GM12801 (cell line): Measurements from ENCODE around the gene S100A1.

Experiments used
- TF ChIP-seq, protein P1 (sequence below): IDR thresholded peaks from one replicate; pipeline ENCODE4 v1.5.1; 2011; ENCODE audit warnings: control low read depth; ENCODE audit not compliant: insufficient read length; ENCODE audit errors: extremely low read depth

The S100A1 gene

DNA sequence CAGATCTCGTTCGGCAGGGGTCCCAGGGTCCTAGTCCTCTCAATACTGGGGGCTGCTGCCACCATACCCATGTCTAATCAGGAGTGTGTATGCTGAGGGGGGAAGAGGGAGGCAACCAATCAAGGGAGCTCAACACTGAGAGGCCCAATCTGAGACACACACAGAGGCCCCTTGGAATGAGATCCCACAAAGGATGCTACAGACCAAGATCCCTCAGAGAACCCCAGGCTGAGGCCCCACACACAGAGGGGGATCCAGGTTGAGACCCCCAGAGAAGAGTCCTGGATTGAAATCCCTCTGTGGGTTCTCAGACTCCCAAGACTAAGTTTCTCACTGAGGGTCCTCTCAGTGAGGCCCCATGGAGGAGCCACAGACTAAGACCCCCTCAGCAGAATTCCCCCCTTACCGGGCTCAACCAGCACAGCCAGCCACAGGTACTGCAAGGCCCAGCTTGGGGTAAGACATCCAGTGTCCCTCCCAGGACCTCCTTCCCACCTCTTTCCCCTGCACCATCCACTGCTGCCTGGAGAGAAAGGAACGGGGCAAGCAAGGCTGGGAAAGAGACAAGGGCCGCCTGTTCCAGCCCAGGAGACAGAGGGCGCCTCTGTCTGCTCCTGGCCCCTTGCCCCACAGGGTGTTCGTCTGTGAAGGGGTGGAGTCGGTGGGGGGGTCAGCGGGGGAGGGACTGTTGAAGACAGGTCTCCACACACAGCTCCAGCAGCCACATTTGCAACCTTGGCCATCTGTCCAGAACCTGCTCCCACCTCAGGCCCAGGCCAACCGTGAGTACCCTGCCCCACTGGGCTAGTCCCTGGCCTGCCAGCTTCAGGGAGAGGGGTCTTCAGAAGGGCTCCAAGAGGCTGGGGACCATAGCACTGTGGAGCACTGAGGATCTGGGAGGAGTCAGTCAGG lies at the start of gene S100A1:
Gene S100A1 (plus strand): TSS at position 720 of the 912 bp plus-strand sequence. CDS start 2,088 bp downstream, outside the sequence.
- TF ChIP-seq, protein P1, sequence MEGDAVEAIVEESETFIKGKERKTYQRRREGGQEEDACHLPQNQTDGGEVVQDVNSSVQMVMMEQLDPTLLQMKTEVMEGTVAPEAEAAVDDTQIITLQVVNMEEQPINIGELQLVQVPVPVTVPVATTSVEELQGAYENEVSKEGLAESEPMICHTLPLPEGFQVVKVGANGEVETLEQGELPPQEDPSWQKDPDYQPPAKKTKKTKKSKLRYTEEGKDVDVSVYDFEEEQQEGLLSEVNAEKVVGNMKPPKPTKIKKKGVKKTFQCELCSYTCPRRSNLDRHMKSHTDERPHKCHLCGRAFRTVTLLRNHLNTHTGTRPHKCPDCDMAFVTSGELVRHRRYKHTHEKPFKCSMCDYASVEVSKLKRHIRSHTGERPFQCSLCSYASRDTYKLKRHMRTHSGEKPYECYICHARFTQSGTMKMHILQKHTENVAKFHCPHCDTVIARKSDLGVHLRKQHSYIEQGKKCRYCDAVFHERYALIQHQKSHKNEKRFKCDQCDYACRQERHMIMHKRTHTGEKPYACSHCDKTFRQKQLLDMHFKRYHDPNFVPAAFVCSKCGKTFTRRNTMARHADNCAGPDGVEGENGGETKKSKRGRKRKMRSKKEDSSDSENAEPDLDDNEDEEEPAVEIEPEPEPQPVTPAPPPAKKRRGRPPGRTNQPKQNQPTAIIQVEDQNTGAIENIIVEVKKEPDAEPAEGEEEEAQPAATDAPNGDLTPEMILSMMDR: no peak

DNA sequence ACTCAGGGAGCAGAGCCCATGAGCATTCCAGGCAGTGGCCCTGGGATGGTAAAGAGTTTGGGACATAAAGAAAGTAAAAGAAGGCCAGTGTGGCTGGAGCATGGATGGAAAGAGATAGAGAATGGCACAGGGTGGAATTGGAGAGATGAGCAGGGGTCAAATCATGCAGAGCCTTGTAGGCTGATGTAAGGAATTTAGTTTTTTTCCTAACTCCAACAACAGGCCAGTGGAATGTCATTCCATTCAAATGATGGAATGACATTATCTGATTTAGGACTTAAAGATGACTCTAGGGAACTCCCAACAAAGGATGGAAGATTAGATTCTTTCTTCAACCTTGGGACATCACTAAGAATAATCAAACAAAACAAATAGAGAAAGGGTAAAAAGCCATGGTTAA lies 49.7 kb upstream of the S100A1 start:
- TF ChIP-seq, protein P1: no peak

DNA sequence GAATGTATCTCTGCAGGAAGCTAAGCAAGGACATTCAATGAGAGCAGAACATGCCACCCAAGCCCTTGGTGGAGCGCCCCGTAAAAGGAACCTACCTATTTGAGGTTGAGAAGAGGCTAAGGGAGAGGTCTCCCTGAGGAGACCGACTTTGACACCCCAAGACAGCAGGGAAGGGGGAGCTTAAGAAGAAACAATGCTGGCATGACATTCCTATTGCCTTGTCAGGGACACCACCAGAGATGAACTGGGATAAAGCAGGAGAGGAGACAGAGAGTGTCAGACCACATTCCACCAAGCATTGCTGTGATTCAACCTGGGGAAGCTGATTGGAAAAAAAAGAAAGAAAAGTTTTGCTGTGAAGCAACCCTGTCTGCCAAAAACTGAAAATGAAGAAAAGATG lies 49.3 kb upstream of the S100A1 start:
- TF ChIP-seq, protein P1: no peak

DNA sequence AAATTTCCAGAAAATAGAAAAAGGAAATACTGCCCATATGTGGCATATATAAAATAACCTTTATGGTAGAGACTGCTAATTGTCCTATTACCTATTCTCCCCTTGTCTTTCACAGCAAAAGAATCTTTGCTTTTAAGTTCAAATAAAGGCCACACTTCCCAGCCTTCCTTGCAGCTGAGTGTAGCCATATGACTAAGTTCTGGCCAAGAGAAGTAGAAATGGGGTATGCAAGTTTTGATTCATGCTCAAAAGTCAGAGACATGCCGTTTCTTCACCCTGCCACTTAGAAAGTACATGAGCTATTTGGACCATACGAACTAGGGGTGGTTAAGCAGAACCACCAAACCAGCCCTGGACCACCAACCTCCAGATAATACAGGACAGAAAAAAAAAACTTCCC lies 44.3 kb upstream of the S100A1 start:
- TF ChIP-seq, protein P1: no peak

DNA sequence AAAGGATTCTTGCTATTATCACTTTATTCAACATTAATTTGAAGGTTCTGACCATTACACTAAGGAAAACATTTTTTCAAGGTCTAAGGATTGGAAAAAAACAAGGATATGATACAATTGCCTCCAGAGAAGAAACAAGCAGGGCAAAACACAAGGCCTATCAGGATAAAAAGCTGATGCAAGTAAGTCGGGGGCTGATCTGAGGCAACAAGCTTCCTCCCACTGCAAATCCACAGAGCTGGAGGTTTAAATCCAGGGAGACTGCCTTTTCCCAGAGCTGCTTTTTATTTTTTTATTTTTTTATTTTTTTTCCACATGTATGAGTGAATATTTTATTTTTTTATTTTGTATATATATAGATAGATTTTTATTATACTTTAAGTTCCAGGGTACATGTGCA lies 43.2 kb upstream of the S100A1 start:
- TF ChIP-seq, protein P1: no peak

DNA sequence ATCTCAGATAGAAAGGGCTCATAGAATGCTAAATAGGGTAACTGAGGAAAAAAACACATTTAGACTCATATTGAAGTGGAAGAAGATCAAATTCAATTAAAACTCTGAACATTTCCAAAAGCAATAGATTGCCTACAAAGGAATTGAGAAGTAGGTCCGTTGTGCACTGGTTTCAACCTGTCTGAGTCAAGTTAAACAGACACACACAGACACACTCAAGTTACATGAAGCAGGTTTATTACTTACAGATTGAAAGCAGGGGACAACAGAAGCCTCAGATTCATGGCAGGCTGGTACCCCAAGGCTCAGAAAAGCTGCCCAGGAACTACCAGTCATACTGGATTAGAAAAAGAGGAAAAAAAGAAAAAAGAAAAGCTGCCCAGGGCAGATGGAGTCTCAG lies 41.9 kb upstream of the S100A1 start:
- TF ChIP-seq, protein P1: no peak

DNA sequence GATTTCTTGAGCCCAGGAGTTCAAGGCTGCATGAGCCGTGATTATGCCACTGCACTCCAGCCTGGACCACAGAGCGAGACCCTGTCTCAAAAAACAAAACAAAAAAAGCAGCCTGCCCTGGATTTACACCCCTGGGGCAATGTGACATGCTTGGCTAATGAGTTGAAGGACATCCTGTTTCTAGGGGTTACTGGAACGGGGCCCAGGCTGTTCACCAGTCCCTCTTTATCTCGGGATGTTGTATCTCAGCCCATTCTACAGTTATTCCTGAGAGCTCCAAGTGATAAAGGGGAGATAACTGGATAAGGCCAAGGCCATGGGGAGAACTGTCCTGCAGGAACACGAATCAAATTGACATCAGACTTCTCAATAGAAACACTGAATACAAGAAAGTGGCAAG lies 40.9 kb upstream of the S100A1 start:
- TF ChIP-seq, protein P1: no peak
